Neutrophil (primary cell): ENCODE data around the gene ANKLE1.

Experiments
- H3K27ac ChIP-seq: fragments of 200-600 bp; sonication (generic); 2 replicates; pipeline ENCODE4 v1.5.1; 2016; ENCODE audit warnings: mild to moderate bottlenecking, moderate library complexity
- H3K27me3 ChIP-seq: fragments of 200-600 bp; sonication (generic); 2 replicates; pipeline ENCODE4 v1.6.0; 2016; ENCODE audit warnings: mild to moderate bottlenecking
- H3K36me3 ChIP-seq: fragments of 200-600 bp; sonication (generic); 2 replicates; pipeline ENCODE4 v1.5.1; 2017
- H3K4me1 ChIP-seq, 2 experiments: fragments of 200-600 bp in 1 of 2; sonication (generic) in 1 of 2; 1 replicate in 1 of 2; 2 replicates in 1 of 2; pipeline versions ENCODE4 v1.5.1 to v1.6.1; 2013 to 2016; ENCODE audit warnings: low read depth in 1 of 2, low read length in 1 of 2, mild to moderate bottlenecking in 1 of 2, moderate library complexity in 1 of 2; ENCODE audit not compliant: control insufficient read depth in 1 of 2, insufficient read depth in 1 of 2
- H3K4me3 ChIP-seq, 2 experiments: fragments of 200-600 bp in 1 of 2; sonication (generic) in 1 of 2; 1 replicate in 1 of 2; 2 replicates in 1 of 2; pipeline ENCODE4 v1.5.1; 2013 to 2016; ENCODE audit warnings: low read depth in 1 of 2, low read length in 1 of 2, mild to moderate bottlenecking in 1 of 2, moderate library complexity in 1 of 2
- H3K9me3 ChIP-seq: fragments of 200-600 bp; sonication (generic); 2 replicates; pipeline ENCODE4 v1.5.1; 2016
- CTCF ChIP-seq: fragments of 200-600 bp; sonication (generic); IDR thresholded peaks from 2 replicates; pipeline ENCODE4 v1.5.1; 2016; ENCODE audit warnings: antibody characterized with exemption

Gene ANKLE1

GRCh38 chr19:17329366-17330261 is 47.9 kb downstream of the ANKLE1 start:
- no peak for TF ChIP-seq CTCF
- H3K4me1 ChIP-seq: peaks cover 22 to 30% of the 10 kb centered on the region in 2 experiments
- H3K4me3 ChIP-seq: peak overlapping the region in 1 of 2 experiments; percentile 67
- H3K9me3 ChIP-seq: no peaks in the 10 kb centered on the region
- H3K27ac ChIP-seq: no peak overlapping the region
- no peaks in the 10 kb centered on the region for H3K36me3 ChIP-seq
- peaks cover 93% of the 10 kb centered on the region for H3K27me3 ChIP-seq

- TF ChIP-seq CTCF: no peak
- H3K36me3 ChIP-seq: no peaks in the 10 kb centered on the region
- peaks cover 30 to 38% of the 10 kb centered on the region in 2 experiments for H3K4me1 ChIP-seq
- H3K4me3 ChIP-seq: no peak overlapping the region
- peaks cover 89% of the 10 kb centered on the region for H3K27me3 ChIP-seq
- no peaks in the 10 kb centered on the region for H3K9me3 ChIP-seq
- H3K27ac ChIP-seq: no peak overlapping the region
Measured at GRCh38 chr19:17330262-17331044, 48.8 kb downstream of the ANKLE1 start.

GRCh38 chr19:17331045-17331558 is 49.4 kb downstream of the ANKLE1 start:
- Histone ChIP-seq H3K4me1 (peaks cover 33 to 38% of the 10 kb centered on the region in 2 experiments), H3K27me3 (peaks cover 87% of the 10 kb centered on the region), H3K4me3 (no peak overlapping the region), H3K9me3 (no peaks in the 10 kb centered on the region), H3K36me3 (no peaks in the 10 kb centered on the region), H3K27ac (no peak overlapping the region)
- TF ChIP-seq CTCF: no peak

- Histone ChIP-seq H3K27me3 (peaks cover 76% of the 10 kb centered on the region), H3K4me1 (peaks cover 45 to 48% of the 10 kb centered on the region in 2 experiments), H3K36me3 (no peaks in the 10 kb centered on the region), H3K4me3 (no peak overlapping the region), H3K9me3 (no peaks in the 10 kb centered on the region), H3K27ac (no peak overlapping the region)
- no peak for TF ChIP-seq CTCF
Measured at GRCh38 chr19:17332360-17332676, 50.6 kb downstream of the ANKLE1 start.

- Histone ChIP-seq H3K27me3 (peaks cover 76% of the 10 kb centered on the region), H3K4me3 (no peak overlapping the region), H3K9me3 (no peaks in the 10 kb centered on the region), H3K27ac (no peak overlapping the region), H3K4me1 (peaks cover 51 to 52% of the 10 kb centered on the region in 2 experiments), H3K36me3 (no peaks in the 10 kb centered on the region)
- no peak for TF ChIP-seq CTCF
Measured at GRCh38 chr19:17332677-17333581, 51.2 kb downstream of the ANKLE1 start.
